ENCODE data around the gene SNAPC4. TPM values are rescaled to one million over a fixed set of nuclear protein-coding genes. Genes with fewer than 3 reads are reported as not detected.
"Not testable (repeated sequence)": the region's sequence is repeated elsewhere in the genome, so short reads cannot be mapped to it uniquely, and the experiment has no call there.

SNAPC4 gene
- total RNA-seq, 1 donor from 2014 or later, result 3.5 TPM

DNA sequence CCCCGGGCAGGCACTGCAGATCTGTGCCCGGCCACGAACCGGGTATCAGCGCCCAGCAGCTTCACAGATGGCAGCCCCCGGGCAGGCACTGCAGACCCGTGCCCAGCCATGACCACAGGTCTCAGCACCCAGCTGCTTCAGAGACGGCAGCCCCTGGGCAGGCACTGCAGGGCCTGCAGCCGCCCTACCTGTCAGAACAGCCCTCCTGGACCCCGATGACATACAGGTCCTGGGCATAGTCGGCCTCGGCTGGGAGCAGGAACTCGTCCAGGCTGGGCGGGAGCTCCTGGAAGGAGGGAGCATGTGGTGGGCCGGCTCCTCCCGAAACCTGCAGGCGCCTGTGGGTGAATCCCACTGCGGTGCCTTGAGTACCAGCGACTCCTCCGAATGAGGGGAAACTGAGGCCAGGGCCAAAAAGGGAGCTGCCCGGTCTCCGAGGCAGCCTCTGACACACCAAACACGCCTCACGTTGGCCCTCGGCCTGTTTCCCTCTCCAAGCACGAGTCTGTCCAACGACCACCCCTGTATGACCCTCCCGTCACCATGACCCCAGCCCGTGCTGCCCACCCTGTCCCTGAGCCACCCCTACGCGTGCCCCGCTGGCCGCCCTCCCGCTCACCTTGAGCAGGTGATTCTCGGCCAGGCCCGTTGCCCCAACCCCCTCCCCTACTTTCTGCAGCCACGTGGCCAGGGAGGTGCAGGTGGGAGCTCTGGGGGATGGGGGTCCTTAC lies 34.0 kb upstream of the SNAPC4 start:
- DNase-seq (ENCODE audit: low read depth in 2 of 2), result no peak

DNA sequence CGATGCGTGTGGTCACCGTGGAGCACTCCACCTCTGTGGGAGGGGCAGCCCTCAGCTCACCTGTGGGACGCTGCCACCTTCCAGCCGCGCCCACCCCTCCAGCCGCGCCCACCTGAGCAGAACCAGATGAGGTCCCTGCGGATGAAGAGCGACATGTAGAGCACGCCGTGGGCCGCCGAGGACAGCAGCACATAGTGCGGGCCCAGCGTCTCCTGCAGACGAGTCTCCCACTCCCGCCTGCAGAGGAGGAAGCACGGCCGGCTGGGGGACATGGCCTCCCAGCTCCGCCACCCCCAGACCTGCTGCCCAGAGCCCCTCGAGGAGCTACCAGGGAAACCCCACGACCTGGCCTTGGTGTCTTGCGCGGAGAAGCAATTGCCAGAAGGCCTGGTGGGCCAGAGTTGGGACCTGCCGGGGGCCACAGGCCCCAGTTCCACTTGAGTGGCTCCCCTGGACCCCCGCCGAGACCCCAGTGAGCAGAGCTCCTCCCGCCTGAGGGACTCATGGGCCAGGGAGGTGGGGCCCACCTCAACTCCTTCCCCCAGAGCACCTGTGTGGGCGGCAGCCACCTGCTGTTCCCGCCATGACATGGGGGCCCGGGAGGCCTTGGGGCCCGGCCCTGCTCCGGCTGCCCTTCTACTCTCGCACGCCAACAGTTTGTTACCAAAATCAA lies 33.2 kb upstream of the SNAPC4 start:
- no peak for DNase-seq (ENCODE audit: low read depth in 2 of 2)

DNA sequence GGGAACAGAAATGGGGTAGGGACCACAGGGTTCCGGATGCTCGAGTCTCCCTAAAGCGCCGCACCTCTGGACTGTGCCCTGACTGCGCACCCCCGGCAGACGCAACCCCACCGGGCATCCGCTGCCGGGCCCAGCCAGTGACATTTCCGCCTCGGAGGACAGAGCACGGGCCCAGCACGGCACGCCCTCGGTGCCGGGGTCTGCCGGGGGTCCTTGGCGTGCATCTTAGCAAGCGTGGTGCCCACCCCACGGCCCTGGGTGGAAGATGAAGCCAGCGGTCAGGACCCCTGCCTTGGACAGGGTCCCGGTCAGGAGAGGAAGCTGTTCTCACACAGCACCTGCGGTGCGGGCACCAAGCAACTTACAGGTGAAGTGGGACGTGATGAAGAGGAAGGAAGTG lies 32.6 kb upstream of the SNAPC4 start:
- no peak for DNase-seq (ENCODE audit: low read depth in 2 of 2)

GRCh38 chr9:136431782-136432350 lies 31.9 kb upstream of the SNAPC4 start:
- DNase-seq (ENCODE audit: low read depth in 2 of 2), result no peak

- DNase-seq (ENCODE audit: low read depth in 2 of 2), result no peak
Observed at GRCh38 chr9:136430588-136431234, 30.7 kb upstream of the SNAPC4 start.

GRCh38 chr9:136429683-136430491 lies 29.9 kb upstream of the SNAPC4 start:
- DNase-seq (ENCODE audit: low read depth in 2 of 2), result no peak

DNA sequence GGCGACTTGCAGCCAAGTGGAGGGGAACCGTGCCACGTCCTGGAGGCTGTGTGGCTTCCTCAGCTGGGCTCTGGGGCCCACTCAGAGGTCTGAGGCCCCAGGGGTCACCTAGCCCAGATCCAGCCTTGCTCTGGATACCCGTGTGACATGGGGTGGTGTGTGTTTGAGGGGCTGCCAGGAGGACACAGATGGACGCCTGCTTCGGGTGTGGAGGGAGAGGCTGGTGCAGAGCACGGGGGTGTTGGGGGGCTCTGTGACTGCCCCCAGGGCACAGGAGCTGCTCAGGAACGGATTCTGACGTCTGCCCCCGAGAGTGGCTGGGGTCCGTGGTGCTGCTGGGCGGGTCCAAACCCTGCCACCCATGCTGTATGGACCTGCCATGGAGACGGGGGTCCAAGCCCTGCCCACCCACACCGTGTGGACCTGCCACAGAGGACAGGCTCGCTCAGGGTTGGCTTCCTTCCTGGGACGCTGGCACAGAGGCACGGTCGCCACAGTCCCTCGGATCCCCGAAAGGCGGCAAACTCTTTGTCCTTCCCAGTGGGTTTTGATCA lies 29.2 kb upstream of the SNAPC4 start:
- no peak for DNase-seq (ENCODE audit: low read depth in 2 of 2)

GRCh38 chr9:136426787-136427186 lies 26.8 kb upstream of the SNAPC4 start:
- DNase-seq (ENCODE audit: low read depth in 2 of 2), result peak in 1 of 2 donors; percentile 20

DNA sequence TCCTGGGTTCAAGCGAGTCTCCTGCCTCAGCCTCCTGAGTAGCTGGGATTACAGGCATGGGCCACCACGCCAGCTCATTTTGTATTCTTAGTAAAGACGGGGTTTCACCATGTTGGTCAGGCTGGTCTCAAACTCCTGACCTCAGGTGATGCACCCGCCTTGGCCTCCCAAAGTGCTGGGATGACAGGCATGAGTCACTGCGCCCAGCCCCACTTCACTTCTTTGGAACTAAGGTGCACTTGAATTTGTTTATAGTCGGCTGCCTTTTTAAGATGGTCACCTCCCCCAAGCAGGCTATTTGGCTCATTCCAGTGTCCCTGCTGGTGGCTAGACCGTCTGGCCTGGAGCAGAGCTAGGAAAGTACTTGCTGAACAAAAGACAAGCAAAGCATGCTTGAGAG lies 25.4 kb upstream of the SNAPC4 start:
- DNase-seq (ENCODE audit: low read depth in 2 of 2), result not testable (repeated sequence)

- no peak for DNase-seq (ENCODE audit: low read depth in 2 of 2)
Observed at GRCh38 chr9:136424750-136425362, 24.9 kb upstream of the SNAPC4 start.

DNA sequence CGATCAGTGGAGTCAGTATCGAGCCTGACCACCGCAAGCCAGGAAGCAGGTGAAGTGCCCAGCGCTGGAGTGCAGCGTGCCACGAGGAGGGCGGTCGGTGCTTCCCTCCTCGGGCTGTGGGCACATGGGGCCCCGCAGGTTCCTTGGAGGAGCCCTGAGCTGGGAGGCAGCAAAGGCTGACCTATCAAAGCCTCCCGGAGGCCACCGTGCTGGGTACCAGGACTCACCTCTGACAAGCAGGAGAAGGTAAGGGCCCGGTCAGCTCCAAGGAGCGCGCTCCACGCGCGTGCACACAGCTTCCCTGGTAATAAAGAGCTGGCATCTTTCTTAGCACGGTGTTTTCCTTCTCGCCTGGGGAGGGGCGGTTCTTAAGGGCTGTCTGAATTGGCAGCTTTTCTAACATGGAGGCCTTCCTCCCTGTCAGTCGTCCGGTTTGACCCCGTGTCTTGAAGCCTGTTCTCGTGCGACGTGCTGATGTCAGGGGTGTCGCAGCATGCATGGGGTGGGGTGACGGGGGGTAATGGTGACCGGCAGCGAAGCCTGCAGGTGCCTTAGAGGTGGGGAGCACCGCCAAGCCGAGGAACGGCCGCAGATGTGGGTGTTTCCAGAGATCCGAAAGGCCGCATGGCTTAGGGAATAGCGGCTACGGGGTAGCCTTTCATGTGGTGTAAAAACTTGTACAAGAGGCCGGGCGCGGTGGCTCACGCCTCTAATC lies 23.6 kb upstream of the SNAPC4 start:
- DNase-seq (ENCODE audit: low read depth in 2 of 2), result no peak

DNA sequence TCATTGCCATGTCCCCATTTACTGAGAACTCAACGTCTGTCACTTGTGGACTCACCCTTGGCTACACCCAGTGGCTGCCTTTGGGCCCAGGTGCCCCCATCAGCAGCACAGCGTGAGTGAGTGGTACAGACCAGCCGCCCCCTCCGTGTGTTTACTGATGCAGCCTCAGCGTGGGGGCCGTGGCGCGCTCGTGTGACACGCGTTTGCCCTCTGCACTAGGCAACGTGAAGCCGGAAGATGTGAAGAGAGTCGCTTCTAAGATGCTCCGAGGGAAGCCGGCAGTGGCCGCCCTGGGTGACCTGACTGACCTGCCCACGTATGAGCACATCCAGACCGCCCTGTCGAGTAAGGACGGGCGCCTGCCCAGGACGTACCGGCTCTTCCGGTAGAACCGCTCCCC lies 22.9 kb upstream of the SNAPC4 start:
- no peak for DNase-seq (ENCODE audit: low read depth in 2 of 2)

DNA sequence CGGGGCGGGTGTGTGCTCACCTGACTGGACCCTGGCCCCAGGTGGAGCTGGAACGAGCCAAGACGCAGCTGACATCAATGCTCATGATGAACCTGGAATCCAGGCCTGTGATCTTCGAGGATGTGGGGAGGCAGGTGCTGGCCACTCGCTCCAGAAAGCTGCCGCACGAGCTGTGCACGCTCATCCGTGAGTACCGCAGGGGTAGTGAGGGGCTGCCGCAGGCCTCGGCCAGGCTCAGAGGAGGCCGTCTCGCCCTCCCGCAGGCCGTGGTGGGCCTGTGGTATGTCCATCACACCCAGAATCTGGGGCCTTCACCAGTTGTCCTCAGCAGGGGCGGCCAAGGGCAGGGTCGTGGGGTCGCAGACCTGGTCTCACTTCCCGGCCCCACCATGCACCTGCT lies 21.8 kb upstream of the SNAPC4 start:
- no peak for DNase-seq (ENCODE audit: low read depth in 2 of 2)

DNA sequence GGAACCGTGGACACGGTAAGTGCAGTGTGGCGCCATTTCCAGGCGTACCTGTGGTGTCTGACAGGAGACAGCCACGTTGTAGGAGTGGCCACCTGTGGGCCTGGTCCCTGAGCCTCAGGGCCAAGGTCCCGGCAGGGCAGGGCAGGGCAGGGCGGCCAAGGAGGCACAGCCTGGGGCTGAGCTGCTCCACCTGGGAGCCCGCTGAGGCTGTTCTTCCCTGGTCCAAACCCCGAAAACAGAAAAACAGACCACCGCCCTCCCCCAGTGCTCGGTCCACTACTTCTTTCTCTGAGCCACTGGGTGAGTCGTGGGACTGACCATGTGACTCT lies 19.1 kb upstream of the SNAPC4 start:
- no peak for DNase-seq (ENCODE audit: low read depth in 2 of 2)

DNA sequence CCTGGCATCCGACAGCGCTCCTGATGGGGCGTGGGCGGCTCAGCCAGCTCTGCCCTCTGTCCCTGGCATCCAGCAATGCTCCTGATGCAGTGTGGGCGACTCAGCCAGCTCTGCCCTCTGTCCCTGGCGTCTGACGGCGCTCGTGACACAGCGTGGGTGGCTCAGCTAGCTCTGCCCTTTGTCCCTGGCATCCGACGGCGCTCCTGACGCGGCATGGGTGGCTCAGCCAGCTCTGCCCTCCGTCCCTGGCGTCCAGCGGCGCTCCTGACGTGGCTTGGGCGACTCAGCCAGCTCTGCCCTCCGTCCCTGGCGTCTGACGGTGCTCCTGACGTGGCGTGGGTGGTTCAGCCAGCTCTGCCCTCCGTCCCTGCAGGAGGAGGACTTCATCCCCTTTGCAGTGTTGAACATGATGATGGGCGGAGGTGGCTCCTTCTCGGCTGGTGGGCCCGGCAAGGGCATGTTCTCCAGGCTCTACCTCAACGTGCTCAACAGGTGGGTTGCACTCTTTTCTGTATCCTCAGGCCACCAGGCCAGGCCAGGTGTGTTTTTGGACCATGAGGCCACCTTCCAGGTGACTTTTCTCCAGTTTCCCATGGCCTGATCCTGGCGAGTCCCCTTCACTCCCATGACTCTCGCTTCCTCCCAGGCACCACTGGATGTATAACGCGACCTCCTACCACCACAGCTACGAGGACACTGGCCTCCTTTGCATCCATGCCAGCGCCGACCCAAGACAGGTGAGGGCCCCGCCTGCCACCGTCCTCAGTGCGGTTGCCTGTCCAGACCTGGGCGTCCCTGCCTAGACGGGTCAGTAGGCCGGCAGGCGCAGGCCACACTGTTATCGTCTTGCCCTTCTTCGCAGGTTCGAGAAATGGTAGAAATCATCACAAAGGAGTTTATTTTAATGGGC lies 18.5 kb upstream of the SNAPC4 start:
- no peak for DNase-seq (ENCODE audit: low read depth in 2 of 2)

- DNase-seq (ENCODE audit: low read depth in 2 of 2), result no peak
Observed at GRCh38 chr9:136416914-136417313, 16.9 kb upstream of the SNAPC4 start.

- no peak for DNase-seq (ENCODE audit: low read depth in 2 of 2)
Observed at GRCh38 chr9:136416427-136416826, 16.5 kb upstream of the SNAPC4 start.

- DNase-seq (ENCODE audit: low read depth in 2 of 2), result no peak
Observed at GRCh38 chr9:136412962-136413361, 13.0 kb upstream of the SNAPC4 start.

- DNase-seq (ENCODE audit: low read depth in 2 of 2), result no peak
Observed at GRCh38 chr9:136411378-136411777, 11.4 kb upstream of the SNAPC4 start.
